Stomach (tissue), 4 donors: Measurements from ENCODE around the gene PJA2.

Experiments used
- POLR2AphosphoS5 ChIP-seq, 3 donors: sonication (generic); formaldehyde crosslinking; IDR thresholded peaks; one replicate each; pipeline ENCODE4 v1.6.1; 2016; ENCODE audit warnings: antibody characterized with exemption in 3 of 3
- TF ChIP-seq, protein P1 (sequence below), 7 experiments: fragments of 450-650 bp in 4 of 7; fragments of 200-600 bp in 3 of 7; sonication (generic) in 3 of 7; IDR thresholded peaks; one replicate each; pipeline ENCODE4 v1.5.1; 2016 to 2019; ENCODE audit warnings: antibody characterized with exemption in 7 of 7, control low read depth in 2 of 7, mild to moderate bottlenecking in 1 of 7

- TF ChIP-seq POLR2AphosphoS5 (IDR thresholded peaks at IDR 0.05) = no peak
- TF ChIP-seq, protein P1, sequence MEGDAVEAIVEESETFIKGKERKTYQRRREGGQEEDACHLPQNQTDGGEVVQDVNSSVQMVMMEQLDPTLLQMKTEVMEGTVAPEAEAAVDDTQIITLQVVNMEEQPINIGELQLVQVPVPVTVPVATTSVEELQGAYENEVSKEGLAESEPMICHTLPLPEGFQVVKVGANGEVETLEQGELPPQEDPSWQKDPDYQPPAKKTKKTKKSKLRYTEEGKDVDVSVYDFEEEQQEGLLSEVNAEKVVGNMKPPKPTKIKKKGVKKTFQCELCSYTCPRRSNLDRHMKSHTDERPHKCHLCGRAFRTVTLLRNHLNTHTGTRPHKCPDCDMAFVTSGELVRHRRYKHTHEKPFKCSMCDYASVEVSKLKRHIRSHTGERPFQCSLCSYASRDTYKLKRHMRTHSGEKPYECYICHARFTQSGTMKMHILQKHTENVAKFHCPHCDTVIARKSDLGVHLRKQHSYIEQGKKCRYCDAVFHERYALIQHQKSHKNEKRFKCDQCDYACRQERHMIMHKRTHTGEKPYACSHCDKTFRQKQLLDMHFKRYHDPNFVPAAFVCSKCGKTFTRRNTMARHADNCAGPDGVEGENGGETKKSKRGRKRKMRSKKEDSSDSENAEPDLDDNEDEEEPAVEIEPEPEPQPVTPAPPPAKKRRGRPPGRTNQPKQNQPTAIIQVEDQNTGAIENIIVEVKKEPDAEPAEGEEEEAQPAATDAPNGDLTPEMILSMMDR (IDR thresholded peaks at IDR 0.05) = no peak
These were observed 91.2 kb downstream of the PJA2 start for GRCh38 chr5:109318455-109319108.
